HepG2 (cell line): Measurements from ENCODE around the gene MIDN. TPM values are rescaled to one million over a fixed set of nuclear protein-coding genes. Genes with fewer than 3 reads are reported as not detected.

Experiments
- AGO2 ChIP-seq: fragments of 200-400 bp; formaldehyde crosslinking; optimal IDR thresholded peaks from 2 replicates; pipeline ENCODE3; 2017; ENCODE audit warnings: mild to moderate bottlenecking, low read depth, low read length, moderate library complexity
- HNRNPK ChIP-seq: fragments of 200-400 bp; formaldehyde crosslinking; IDR thresholded peaks from 2 replicates; pipeline ENCODE4 v1.6.1; 2018; ENCODE audit warnings: low read length, low read depth, moderate library complexity, mild to moderate bottlenecking; ENCODE audit not compliant: poor library complexity, severe bottlenecking
- KMT2A ChIP-seq: sonication (generic); formaldehyde crosslinking; IDR thresholded peaks from 2 replicates; pipeline ENCODE4 v1.4.0; 2020; ENCODE audit warnings: missing genetic modification reagents
- NR2F1 ChIP-seq, 2 experiments: fragments of 450-650 bp in 1 of 2; formaldehyde crosslinking in 1 of 2; IDR thresholded peaks; 2 replicates each; pipeline versions ENCODE4 v1.5.0 to v1.6.1; 2016 to 2020; ENCODE audit warnings: mild to moderate bottlenecking in 1 of 2, missing compliant biosample characterization in 1 of 2, missing genetic modification reagents in 1 of 2, moderate library complexity in 1 of 2
- REL ChIP-seq: sonication (generic); formaldehyde crosslinking; conservative IDR thresholded peaks from 2 replicates; pipeline ENCODE4 v1.8.0; 2022; ENCODE audit warnings: mild to moderate bottlenecking, missing genetic modification reagents, moderate library complexity
- RXRA ChIP-seq: sonication (generic); formaldehyde crosslinking; IDR thresholded peaks from 2 replicates; pipeline ENCODE4 v1.5.1; 2020; ENCODE audit warnings: missing genetic modification reagents
- SAFB2 ChIP-seq: sonication (generic); formaldehyde crosslinking; IDR thresholded peaks from 2 replicates; pipeline ENCODE4 v1.5.1; 2020; ENCODE audit warnings: missing genetic modification reagents, low read depth, mild to moderate bottlenecking, borderline replicate concordance
- SNAI1 ChIP-seq: sonication (generic); formaldehyde crosslinking; IDR thresholded peaks from 2 replicates; pipeline ENCODE4 v1.5.0; 2020; ENCODE audit warnings: mild to moderate bottlenecking, missing genetic modification reagents, borderline replicate concordance
- SRY ChIP-seq: sonication (generic); formaldehyde crosslinking; IDR thresholded peaks from 2 replicates; pipeline ENCODE4 v1.8.0; 2022; ENCODE audit warnings: mild to moderate bottlenecking, missing genetic modification reagents
- TAF1 ChIP-seq: sonication (generic); formaldehyde crosslinking; IDR thresholded peaks from 2 replicates; pipeline ENCODE4 v1.4.0; 2020; ENCODE audit warnings: missing genetic modification reagents
- TARDBP ChIP-seq: sonication (generic); formaldehyde crosslinking; IDR thresholded peaks from 2 replicates; pipeline ENCODE4 v1.8.0; 2022; ENCODE audit warnings: mild to moderate bottlenecking, missing genetic modification reagents
- ZC3H13 ChIP-seq: sonication (generic); formaldehyde crosslinking; IDR thresholded peaks from 2 replicates; pipeline ENCODE4 v1.8.1; 2023; ENCODE audit warnings: mild to moderate bottlenecking, missing genetic modification reagents, moderate library complexity
- ZNF224 ChIP-seq: sonication (generic); formaldehyde crosslinking; IDR thresholded peaks from 2 replicates; pipeline ENCODE4 v1.5.0; 2020; ENCODE audit warnings: mild to moderate bottlenecking, missing genetic modification reagents
- ZNF430 ChIP-seq: sonication (generic); formaldehyde crosslinking; IDR thresholded peaks from 2 replicates; pipeline ENCODE4 v1.9.0; 2021; ENCODE audit warnings: mild to moderate bottlenecking, missing genetic modification reagents
- polyA plus RNA-seq, 8 experiments: library from polyadenylated mRNA; depleted of rRNA in 3 of 8; stranded (reverse) in 7 of 8; unstranded in 1 of 8; fragments of >200 nt; fragmentation: Illumina TruSeq in 4 of 8; extraction: Trizol in 4 of 8; gene quantifications; 2 replicates each; pipeline versions ENCODE4 v1.2.1 to v1.2.3, GENCODE V29; 2011 to 2016; ENCODE audit warnings: low read depth in 4 of 8, missing spikeins in 1 of 8, mixed read lengths in 1 of 8; ENCODE audit not compliant: insufficient read depth in 1 of 8
- total RNA-seq, 5 experiments: library from RNA; depleted of rRNA; stranded (reverse); fragments of >200 nt; fragmentation: Illumina TruSeq; extraction: Trizol; gene quantifications; 2 replicates each; pipeline ENCODE4 v1.2.3, GENCODE V29; 2016; ENCODE audit warnings: low read depth in 1 of 5
- TF ChIP-seq, protein P1 (sequence below): sonication (generic); formaldehyde crosslinking; IDR thresholded peaks from 2 replicates; pipeline ENCODE4 v1.8.0; 2022; ENCODE audit warnings: missing genetic modification reagents, mild to moderate bottlenecking, moderate library complexity, borderline replicate concordance
- TF ChIP-seq, protein P2 (sequence below): sonication (generic); formaldehyde crosslinking; IDR thresholded peaks from 2 replicates; pipeline ENCODE4 v1.4.0; 2020; ENCODE audit warnings: missing genetic modification reagents
- TF ChIP-seq, protein P3 (sequence below): sonication (generic); formaldehyde crosslinking; IDR thresholded peaks from 2 replicates; pipeline ENCODE4 v1.4.0; 2020; ENCODE audit warnings: missing genetic modification reagents
- TF ChIP-seq, protein P4 (sequence below): sonication (generic); formaldehyde crosslinking; IDR thresholded peaks from 2 replicates; pipeline ENCODE4 v1.4.0; 2020; ENCODE audit warnings: mild to moderate bottlenecking, missing genetic modification reagents

The MIDN gene
- total and polyA plus RNA-seq, 2 of the 13 experiments (the other 11 are each of a cell fraction or from before 2014, with no cell fraction given) = 8.4 to 18.0 TPM

DNA sequence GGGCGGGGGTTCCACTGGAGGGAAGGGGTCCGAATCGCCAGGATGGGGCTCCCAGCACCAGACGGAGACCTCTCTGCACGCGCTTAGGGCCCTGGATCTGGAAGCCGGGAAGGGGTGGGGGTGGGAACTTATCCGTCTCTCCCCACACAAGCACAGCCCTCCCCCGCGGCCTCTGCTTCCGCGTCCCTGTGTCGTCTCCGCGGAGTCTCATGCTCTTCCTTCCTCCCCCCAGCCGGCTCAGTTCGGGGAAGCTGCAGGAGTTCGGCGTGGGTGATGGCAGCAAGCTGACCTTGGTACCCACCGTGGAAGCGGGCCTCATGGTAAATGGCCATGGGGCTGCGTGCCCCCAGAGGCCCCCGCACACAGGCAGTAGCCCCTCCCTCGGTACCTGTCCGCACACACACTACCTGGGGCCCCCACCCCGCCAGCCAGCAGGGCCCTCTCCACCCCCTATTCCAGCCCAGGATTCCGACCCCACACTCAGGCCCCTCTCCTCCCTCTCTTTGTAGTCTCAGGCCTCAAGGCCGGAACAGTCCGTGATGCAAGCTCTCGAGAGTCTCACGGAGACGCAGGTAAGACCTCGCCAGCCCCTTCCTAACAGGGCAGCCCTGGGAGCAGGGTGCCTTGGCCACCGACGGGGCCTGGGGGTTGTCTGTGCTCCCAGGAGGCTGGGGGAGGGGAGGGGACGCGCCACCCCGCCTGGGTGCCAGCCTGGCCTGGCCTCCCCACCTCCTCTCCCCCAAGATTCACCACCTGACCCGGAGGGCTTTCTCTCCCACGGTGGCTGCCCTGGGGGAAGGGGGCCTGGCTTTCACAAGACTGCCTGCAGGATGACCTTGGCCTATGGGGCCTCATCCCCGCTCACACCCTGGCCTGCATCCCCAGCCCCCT lies 3.2 kb downstream of the MIDN start (continued):
- peak; percentile 70 for TF ChIP-seq RXRA
- TF ChIP-seq ZNF430 (CRISPR knock-in tag) = 0 out of 2 replicates have a peak, but pooled peaks have one; percentile 43
- TF ChIP-seq REL = 0 out of 2 replicates have a peak, but pooled peaks have one; percentile 35
- TF ChIP-seq ZNF224 (CRISPR knock-in tag) = no peak
- peak; percentile 97 for TF ChIP-seq AGO2
- TF ChIP-seq NR2F1 (CRISPR knock-in tag; IDR thresholded peaks at IDR 0.05) = peak; percentile 50 to 70; a peak in 1 of 4 replicates
- peak; percentile 42; the same call in 1 of the 2 replicates for TF ChIP-seq TARDBP (CRISPR knock-in tag)
- TF ChIP-seq SRY (CRISPR knock-in tag) = no peak
- TF ChIP-seq SAFB2 = no peak
- TF ChIP-seq, protein P1, sequence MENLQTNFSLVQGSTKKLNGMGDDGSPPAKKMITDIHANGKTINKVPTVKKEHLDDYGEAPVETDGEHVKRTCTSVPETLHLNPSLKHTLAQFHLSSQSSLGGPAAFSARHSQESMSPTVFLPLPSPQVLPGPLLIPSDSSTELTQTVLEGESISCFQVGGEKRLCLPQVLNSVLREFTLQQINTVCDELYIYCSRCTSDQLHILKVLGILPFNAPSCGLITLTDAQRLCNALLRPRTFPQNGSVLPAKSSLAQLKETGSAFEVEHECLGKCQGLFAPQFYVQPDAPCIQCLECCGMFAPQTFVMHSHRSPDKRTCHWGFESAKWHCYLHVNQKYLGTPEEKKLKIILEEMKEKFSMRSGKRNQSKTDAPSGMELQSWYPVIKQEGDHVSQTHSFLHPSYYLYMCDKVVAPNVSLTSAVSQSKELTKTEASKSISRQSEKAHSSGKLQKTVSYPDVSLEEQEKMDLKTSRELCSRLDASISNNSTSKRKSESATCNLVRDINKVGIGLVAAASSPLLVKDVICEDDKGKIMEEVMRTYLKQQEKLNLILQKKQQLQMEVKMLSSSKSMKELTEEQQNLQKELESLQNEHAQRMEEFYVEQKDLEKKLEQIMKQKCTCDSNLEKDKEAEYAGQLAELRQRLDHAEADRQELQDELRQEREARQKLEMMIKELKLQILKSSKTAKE (CRISPR knock-in tag) = peak; percentile 37; the same call in 1 of the 2 replicates
- TF ChIP-seq, protein P2, sequence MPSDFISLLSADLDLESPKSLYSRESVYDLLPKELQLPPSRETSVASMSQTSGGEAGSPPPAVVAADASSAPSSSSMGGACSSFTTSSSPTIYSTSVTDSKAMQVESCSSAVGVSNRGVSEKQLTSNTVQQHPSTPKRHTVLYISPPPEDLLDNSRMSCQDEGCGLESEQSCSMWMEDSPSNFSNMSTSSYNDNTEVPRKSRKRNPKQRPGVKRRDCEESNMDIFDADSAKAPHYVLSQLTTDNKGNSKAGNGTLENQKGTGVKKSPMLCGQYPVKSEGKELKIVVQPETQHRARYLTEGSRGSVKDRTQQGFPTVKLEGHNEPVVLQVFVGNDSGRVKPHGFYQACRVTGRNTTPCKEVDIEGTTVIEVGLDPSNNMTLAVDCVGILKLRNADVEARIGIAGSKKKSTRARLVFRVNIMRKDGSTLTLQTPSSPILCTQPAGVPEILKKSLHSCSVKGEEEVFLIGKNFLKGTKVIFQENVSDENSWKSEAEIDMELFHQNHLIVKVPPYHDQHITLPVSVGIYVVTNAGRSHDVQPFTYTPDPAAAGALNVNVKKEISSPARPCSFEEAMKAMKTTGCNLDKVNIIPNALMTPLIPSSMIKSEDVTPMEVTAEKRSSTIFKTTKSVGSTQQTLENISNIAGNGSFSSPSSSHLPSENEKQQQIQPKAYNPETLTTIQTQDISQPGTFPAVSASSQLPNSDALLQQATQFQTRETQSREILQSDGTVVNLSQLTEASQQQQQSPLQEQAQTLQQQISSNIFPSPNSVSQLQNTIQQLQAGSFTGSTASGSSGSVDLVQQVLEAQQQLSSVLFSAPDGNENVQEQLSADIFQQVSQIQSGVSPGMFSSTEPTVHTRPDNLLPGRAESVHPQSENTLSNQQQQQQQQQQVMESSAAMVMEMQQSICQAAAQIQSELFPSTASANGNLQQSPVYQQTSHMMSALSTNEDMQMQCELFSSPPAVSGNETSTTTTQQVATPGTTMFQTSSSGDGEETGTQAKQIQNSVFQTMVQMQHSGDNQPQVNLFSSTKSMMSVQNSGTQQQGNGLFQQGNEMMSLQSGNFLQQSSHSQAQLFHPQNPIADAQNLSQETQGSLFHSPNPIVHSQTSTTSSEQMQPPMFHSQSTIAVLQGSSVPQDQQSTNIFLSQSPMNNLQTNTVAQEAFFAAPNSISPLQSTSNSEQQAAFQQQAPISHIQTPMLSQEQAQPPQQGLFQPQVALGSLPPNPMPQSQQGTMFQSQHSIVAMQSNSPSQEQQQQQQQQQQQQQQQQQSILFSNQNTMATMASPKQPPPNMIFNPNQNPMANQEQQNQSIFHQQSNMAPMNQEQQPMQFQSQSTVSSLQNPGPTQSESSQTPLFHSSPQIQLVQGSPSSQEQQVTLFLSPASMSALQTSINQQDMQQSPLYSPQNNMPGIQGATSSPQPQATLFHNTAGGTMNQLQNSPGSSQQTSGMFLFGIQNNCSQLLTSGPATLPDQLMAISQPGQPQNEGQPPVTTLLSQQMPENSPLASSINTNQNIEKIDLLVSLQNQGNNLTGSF = 0 out of 2 replicates have a peak, but pooled peaks have one; percentile 29
- TF ChIP-seq SNAI1 (CRISPR knock-in tag) = peak; percentile 30; the same call in 1 of the 2 replicates
- TF ChIP-seq KMT2A = 0 out of 2 replicates have a peak, but pooled peaks have one; percentile 10
- TF ChIP-seq ZC3H13 (CRISPR knock-in tag) = peak; percentile 82
- TF ChIP-seq TAF1 (CRISPR knock-in tag) = peak; percentile 38
- peak; percentile 5 for TF ChIP-seq HNRNPK
- TF ChIP-seq, protein P3, sequence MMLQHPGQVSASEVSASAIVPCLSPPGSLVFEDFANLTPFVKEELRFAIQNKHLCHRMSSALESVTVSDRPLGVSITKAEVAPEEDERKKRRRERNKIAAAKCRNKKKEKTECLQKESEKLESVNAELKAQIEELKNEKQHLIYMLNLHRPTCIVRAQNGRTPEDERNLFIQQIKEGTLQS (CRISPR knock-in tag) = 0 out of 2 replicates have a peak, but pooled peaks have one; percentile 30
- TF ChIP-seq, protein P4, sequence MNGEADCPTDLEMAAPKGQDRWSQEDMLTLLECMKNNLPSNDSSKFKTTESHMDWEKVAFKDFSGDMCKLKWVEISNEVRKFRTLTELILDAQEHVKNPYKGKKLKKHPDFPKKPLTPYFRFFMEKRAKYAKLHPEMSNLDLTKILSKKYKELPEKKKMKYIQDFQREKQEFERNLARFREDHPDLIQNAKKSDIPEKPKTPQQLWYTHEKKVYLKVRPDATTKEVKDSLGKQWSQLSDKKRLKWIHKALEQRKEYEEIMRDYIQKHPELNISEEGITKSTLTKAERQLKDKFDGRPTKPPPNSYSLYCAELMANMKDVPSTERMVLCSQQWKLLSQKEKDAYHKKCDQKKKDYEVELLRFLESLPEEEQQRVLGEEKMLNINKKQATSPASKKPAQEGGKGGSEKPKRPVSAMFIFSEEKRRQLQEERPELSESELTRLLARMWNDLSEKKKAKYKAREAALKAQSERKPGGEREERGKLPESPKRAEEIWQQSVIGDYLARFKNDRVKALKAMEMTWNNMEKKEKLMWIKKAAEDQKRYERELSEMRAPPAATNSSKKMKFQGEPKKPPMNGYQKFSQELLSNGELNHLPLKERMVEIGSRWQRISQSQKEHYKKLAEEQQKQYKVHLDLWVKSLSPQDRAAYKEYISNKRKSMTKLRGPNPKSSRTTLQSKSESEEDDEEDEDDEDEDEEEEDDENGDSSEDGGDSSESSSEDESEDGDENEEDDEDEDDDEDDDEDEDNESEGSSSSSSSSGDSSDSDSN (CRISPR knock-in tag) = peak; percentile 36; the same call in 1 of the 2 replicates
